ENCODE data around the gene CD69. TPM values are rescaled to one million over a fixed set of nuclear protein-coding genes. Genes with fewer than 3 reads are reported as not detected.

CD69 gene
- total RNA-seq, 2 experiments from 2014 or later = 631 to 659 TPM

GRCh38 chr12:9710584-9711375 lies 49.9 kb downstream of the CD69 start:
- ChIA-PET POLR2A (interaction anchor here (0.7 to 2.0 kb wide), 7 partner anchors 9 to 161 kb away, joined by 3 to 8 read pairs (median 4); partner anchors contain the start of gene CD69), CTCF (interaction anchor here (1.1 to 1.6 kb wide), 4 partner anchors 11 to 78 kb away, joined by 3 to 6 read pairs (median 4); partner anchors contain the start of gene CLEC2D)
- Mint-ChIP-seq H3K4me3 (no peak overlapping the region), H3K4me1 (ENCODE audit: low read depth) (peaks cover 65% of the 10 kb centered on the region), H3K9me3 (peaks cover 6% of the 10 kb centered on the region), H3K36me3 (ENCODE audit: low read depth) (peaks cover 21% of the 10 kb centered on the region), H3K27me3 (no peaks in the 10 kb centered on the region), H3K27ac (peak overlapping the region; percentile 89)
- Histone ChIP-seq H3K27me3 (ENCODE audit: control insufficient read depth in 1 of 2, insufficient read depth in 2 of 2, low read length in 2 of 2) (no peaks in the 10 kb centered on the region), H3K27ac (ENCODE audit: low read depth in 1 of 2, low read length in 2 of 2) (no peak overlapping the region), H3K36me3 (ENCODE audit: insufficient read depth, low read length) (no peaks in the 10 kb centered on the region), H3K9me3 (ENCODE audit: control insufficient read depth in 1 of 2, insufficient read depth in 1 of 2, low read length in 2 of 2) (no peaks in the 10 kb centered on the region), H3K4me1 (ENCODE audit: insufficient read depth, low read length) (peaks cover 20% of the 10 kb centered on the region), H3K4me3 (ENCODE audit: low read length) (no peak overlapping the region)
- no peak for DNase-seq
- TF ChIP-seq CTCF (IDR thresholded peaks at IDR 0.05) = no peak
- no peak for ATAC-seq (ENCODE audit: poor library complexity)
- intact Hi-C loops (cut with DNase I, micrococcal nuclease) = no loop called here

- Histone ChIP-seq H3K9me3 (ENCODE audit: control insufficient read depth in 1 of 2, insufficient read depth in 1 of 2, low read length in 2 of 2) (no peaks in the 10 kb centered on the region), H3K4me3 (ENCODE audit: low read length) (no peak overlapping the region), H3K36me3 (ENCODE audit: insufficient read depth, low read length) (no peaks in the 10 kb centered on the region), H3K27ac (ENCODE audit: low read depth in 1 of 2, low read length in 2 of 2) (no peak overlapping the region), H3K27me3 (ENCODE audit: control insufficient read depth in 1 of 2, insufficient read depth in 2 of 2, low read length in 2 of 2) (no peaks in the 10 kb centered on the region), H3K4me1 (ENCODE audit: insufficient read depth, low read length) (peaks cover 20% of the 10 kb centered on the region)
- ATAC-seq (ENCODE audit: poor library complexity) = no peak
- no peak for TF ChIP-seq CTCF (IDR thresholded peaks at IDR 0.05)
- CTCF ChIA-PET = interaction anchor here (0.8 to 2.4 kb wide), 30 partner anchors 9 to 111 kb away, joined by 3 to 30 read pairs (median 5); partner anchors contain the start of gene CLEC2D
- H3K27me3 Mint-ChIP-seq = no peaks in the 10 kb centered on the region
- H3K36me3 Mint-ChIP-seq (ENCODE audit: low read depth) = peaks cover 21% of the 10 kb centered on the region
- no peak overlapping the region for H3K4me3 Mint-ChIP-seq
- H3K4me1 Mint-ChIP-seq (ENCODE audit: low read depth) = peaks cover 73% of the 10 kb centered on the region
- intact Hi-C loops (cut with DNase I, micrococcal nuclease) = loop anchor here (1.0 to 5.0 kb wide), 6 partner anchors 32 to 378 kb away; no protein-coding TSS in a partner anchor
- peaks cover 10% of the 10 kb centered on the region for H3K9me3 Mint-ChIP-seq
- peak overlapping the region; percentile 89 for H3K27ac Mint-ChIP-seq
- POLR2A ChIA-PET = interaction anchor here (0.9 to 4.4 kb wide), 20 partner anchors 9 to 378 kb away, joined by 3 to 97 read pairs (median 8); partner anchors contain the start of gene CLEC2D
- DNase-seq = no peak
Measured at GRCh38 chr12:9708853-9709252, 51.8 kb downstream of the CD69 start.

GRCh38 chr12:9707864-9708808 lies 52.6 kb downstream of the CD69 start:
- Histone ChIP-seq H3K9me3 (ENCODE audit: control insufficient read depth in 1 of 2, insufficient read depth in 1 of 2, low read length in 2 of 2) (no peaks in the 10 kb centered on the region), H3K4me3 (ENCODE audit: low read length) (peak overlapping the region; percentile 30), H3K27me3 (ENCODE audit: control insufficient read depth in 1 of 2, insufficient read depth in 2 of 2, low read length in 2 of 2) (no peaks in the 10 kb centered on the region), H3K27ac (ENCODE audit: low read depth in 1 of 2, low read length in 2 of 2) (peak overlapping the region; percentile 68 to 71), H3K4me1 (ENCODE audit: insufficient read depth, low read length) (peaks cover 23% of the 10 kb centered on the region), H3K36me3 (ENCODE audit: insufficient read depth, low read length) (no peaks in the 10 kb centered on the region)
- peak overlapping the region; percentile 79 for H3K4me3 Mint-ChIP-seq
- DNase-seq = peak; percentile 45 to 87 (median 60)
- H3K9me3 Mint-ChIP-seq = peaks cover 10% of the 10 kb centered on the region
- ATAC-seq (ENCODE audit: poor library complexity) = peak; percentile 85
- TF ChIP-seq CTCF (IDR thresholded peaks at IDR 0.05) = peak; percentile 74
- peaks cover 79% of the 10 kb centered on the region for H3K4me1 Mint-ChIP-seq (ENCODE audit: low read depth)
- no peaks in the 10 kb centered on the region for H3K27me3 Mint-ChIP-seq
- H3K27ac Mint-ChIP-seq = peak overlapping the region; percentile 89
- ChIA-PET POLR2A (interaction anchor here (0.5 to 4.4 kb wide), 31 partner anchors 9 to 377 kb away, joined by 3 to 97 read pairs (median 6); partner anchors contain the start of genes CD69 and CLEC2D), CTCF (interaction anchor here (0.7 to 2.4 kb wide), 33 partner anchors 9 to 377 kb away, joined by 3 to 30 read pairs (median 5); partner anchors contain the start of gene CLEC2D)
- intact Hi-C loops (cut with DNase I, micrococcal nuclease) = loop anchor here (1.0 to 5.0 kb wide), 6 partner anchors 33 to 377 kb away; no protein-coding TSS in a partner anchor
- H3K36me3 Mint-ChIP-seq (ENCODE audit: low read depth) = peaks cover 21% of the 10 kb centered on the region

All from CD4-positive, alpha-beta T cell (primary cell).